Peyer's patch (tissue), 4 donors: ENCODE measurements around the gene CCDC85A.

ENCODE experiments used
- POLR2A ChIP-seq, 2 donors: fragments of 450-650 bp; IDR thresholded peaks; one replicate each; pipeline ENCODE4 v1.5.1; 2017; ENCODE audit warnings: antibody characterized with exemption in 2 of 2, mild to moderate bottlenecking in 2 of 2, moderate library complexity in 2 of 2
- TF ChIP-seq, protein P1 (sequence below), 6 experiments: fragments of 450-650 bp in 4 of 6; fragments of 200-600 bp in 2 of 6; sonication (generic) in 1 of 6; IDR thresholded peaks; one replicate each; pipeline ENCODE4 v1.5.1; 2017 to 2019; ENCODE audit warnings: antibody characterized with exemption in 6 of 6, mild to moderate bottlenecking in 3 of 6, moderate library complexity in 1 of 6

DNA sequence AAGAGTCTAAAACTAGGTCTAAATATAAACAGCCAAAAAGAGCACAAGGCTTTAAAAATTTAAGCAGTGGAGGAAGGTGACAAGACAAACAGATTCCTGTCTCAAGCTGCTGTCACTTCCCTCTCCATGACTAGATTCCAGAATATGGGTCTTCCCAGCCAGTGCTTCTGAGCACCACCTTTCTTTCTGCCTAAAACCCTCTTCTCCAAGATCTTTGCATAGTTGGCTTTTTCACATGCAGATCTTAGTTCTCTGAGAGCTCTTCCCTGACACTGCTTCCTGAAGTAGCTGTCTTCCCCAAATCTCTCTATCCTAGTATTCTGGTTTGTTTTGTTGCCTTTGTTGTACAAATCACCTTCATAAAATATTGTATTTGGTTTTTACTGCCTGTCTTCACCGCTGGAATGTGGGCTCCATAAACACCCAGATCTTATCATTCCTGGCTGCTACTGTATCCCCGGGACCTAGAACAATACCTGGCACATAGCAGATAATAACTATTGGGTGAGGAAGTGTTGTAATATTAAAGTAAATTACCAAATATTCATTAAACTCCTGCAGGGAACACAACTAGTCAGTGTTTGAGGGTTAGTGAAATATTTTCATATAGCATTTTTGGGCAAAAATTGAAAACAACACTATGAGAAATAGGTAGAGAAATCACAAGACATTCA lies 150.2 kb downstream of the CCDC85A start:
- TF ChIP-seq, protein P1, sequence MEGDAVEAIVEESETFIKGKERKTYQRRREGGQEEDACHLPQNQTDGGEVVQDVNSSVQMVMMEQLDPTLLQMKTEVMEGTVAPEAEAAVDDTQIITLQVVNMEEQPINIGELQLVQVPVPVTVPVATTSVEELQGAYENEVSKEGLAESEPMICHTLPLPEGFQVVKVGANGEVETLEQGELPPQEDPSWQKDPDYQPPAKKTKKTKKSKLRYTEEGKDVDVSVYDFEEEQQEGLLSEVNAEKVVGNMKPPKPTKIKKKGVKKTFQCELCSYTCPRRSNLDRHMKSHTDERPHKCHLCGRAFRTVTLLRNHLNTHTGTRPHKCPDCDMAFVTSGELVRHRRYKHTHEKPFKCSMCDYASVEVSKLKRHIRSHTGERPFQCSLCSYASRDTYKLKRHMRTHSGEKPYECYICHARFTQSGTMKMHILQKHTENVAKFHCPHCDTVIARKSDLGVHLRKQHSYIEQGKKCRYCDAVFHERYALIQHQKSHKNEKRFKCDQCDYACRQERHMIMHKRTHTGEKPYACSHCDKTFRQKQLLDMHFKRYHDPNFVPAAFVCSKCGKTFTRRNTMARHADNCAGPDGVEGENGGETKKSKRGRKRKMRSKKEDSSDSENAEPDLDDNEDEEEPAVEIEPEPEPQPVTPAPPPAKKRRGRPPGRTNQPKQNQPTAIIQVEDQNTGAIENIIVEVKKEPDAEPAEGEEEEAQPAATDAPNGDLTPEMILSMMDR (IDR thresholded peaks at IDR 0.05): no peak
- no peak for TF ChIP-seq POLR2A (IDR thresholded peaks at IDR 0.05)
